HEK293 (cell line): Measurements from ENCODE around the gene GPAM.

ENCODE experiments used
- CTCF ChIA-PET: fragments of 350-600 bp; formaldehyde crosslinking; extraction: SDS; loops from one replicate; lab custom pipeline; 2021; ENCODE audit warnings: antibody characterized with exemption; lab: Yijun Ruan, JAX
- POLR2A ChIA-PET: fragments of 300-600 bp; formaldehyde crosslinking; extraction: SDS; loops from one replicate; lab custom pipeline; 2020; ENCODE audit warnings: antibody characterized with exemption, inconsistent platforms; lab: Yijun Ruan, JAX
- H3K27ac ChIP-seq: fragments of 200-500 bp; sonication (Bioruptor generic); 2 replicates; pipeline ENCODE4 v1.5.1; 2014; ENCODE audit warnings: low read depth, low read length, control low read depth, inconsistent platforms; ENCODE audit errors: extremely low read depth
- H3K36me3 ChIP-seq, 2 experiments: fragments of 200-500 bp in 1 of 2; sonication (Bioruptor generic) in 1 of 2; 1 replicate in 1 of 2; 2 replicates in 1 of 2; pipeline ENCODE4 v1.5.1; 2014 to 2017; ENCODE audit warnings: inconsistent platforms in 2 of 2, low read length in 2 of 2; ENCODE audit not compliant: control insufficient read depth in 2 of 2, insufficient read depth in 1 of 2
- H3K4me1 ChIP-seq: fragments of 200-500 bp; sonication (Bioruptor generic); 2 replicates; pipeline ENCODE4 v1.5.1; 2014; ENCODE audit warnings: mild to moderate bottlenecking, low read length, inconsistent platforms; ENCODE audit not compliant: control insufficient read depth, insufficient read depth
- H3K4me3 ChIP-seq: 2 replicates; pipeline ENCODE4 v1.5.1; 2011; ENCODE audit warnings: low read depth, mild to moderate bottlenecking, control low read depth, low read length, moderate library complexity
- H3K9me3 ChIP-seq: fragments of 200-500 bp; sonication (Bioruptor generic); 2 replicates; pipeline ENCODE4 v1.5.1; 2014; ENCODE audit warnings: low read depth, low read length, inconsistent platforms; ENCODE audit not compliant: control insufficient read depth, insufficient read depth
- BCL6B ChIP-seq: fragments of 450-650 bp; formaldehyde crosslinking; IDR thresholded peaks from 2 replicates; pipeline ENCODE4 v1.5.1; 2017; ENCODE audit warnings: missing biosample characterization, missing genetic modification characterization
- KLF8 ChIP-seq: fragments of 450-650 bp; formaldehyde crosslinking; IDR thresholded peaks from 2 replicates; pipeline ENCODE4 v1.5.1; 2016; ENCODE audit warnings: missing biosample characterization, missing genetic modification characterization
- SCRT1 ChIP-seq: fragments of 450-650 bp; formaldehyde crosslinking; IDR thresholded peaks from 2 replicates; pipeline ENCODE4 v1.5.1; 2016; ENCODE audit warnings: missing biosample characterization, missing genetic modification characterization, borderline replicate concordance
- SP3 ChIP-seq: fragments of 450-650 bp; formaldehyde crosslinking; IDR thresholded peaks from 2 replicates; pipeline ENCODE4 v1.5.1; 2016; ENCODE audit warnings: missing biosample characterization, missing genetic modification characterization
- ZBTB1 ChIP-seq: fragments of 450-650 bp; formaldehyde crosslinking; IDR thresholded peaks from 2 replicates; pipeline ENCODE4 v1.5.1; 2016; ENCODE audit warnings: missing biosample characterization, missing genetic modification characterization
- ZBTB20 ChIP-seq: fragments of 450-650 bp; formaldehyde crosslinking; IDR thresholded peaks from 2 replicates; pipeline ENCODE4 v1.5.1; 2016; ENCODE audit warnings: missing biosample characterization, missing genetic modification characterization
- ZFHX2 ChIP-seq: fragments of 450-650 bp; formaldehyde crosslinking; conservative IDR thresholded peaks from 2 replicates; pipeline ENCODE4 v1.5.1; 2016; ENCODE audit warnings: missing biosample characterization, missing genetic modification characterization
- ZFP37 ChIP-seq: fragments of 450-650 bp; formaldehyde crosslinking; IDR thresholded peaks from 2 replicates; pipeline ENCODE4 v1.5.1; 2016; ENCODE audit warnings: missing biosample characterization, missing genetic modification characterization
- ZIC2 ChIP-seq: fragments of 450-650 bp; formaldehyde crosslinking; IDR thresholded peaks from 2 replicates; pipeline ENCODE4 v1.5.1; 2016; ENCODE audit warnings: missing biosample characterization, missing genetic modification characterization
- ZNF140 ChIP-seq: fragments of 450-650 bp; formaldehyde crosslinking; IDR thresholded peaks from 2 replicates; pipeline ENCODE4 v1.5.1; 2016; ENCODE audit warnings: missing biosample characterization, missing genetic modification characterization
- ZNF18 ChIP-seq: fragments of 450-650 bp; formaldehyde crosslinking; IDR thresholded peaks from 2 replicates; pipeline ENCODE4 v1.5.1; 2016; ENCODE audit warnings: missing biosample characterization, missing genetic modification characterization
- ZNF23 ChIP-seq: fragments of 450-650 bp; formaldehyde crosslinking; IDR thresholded peaks from 2 replicates; pipeline ENCODE4 v1.5.1; 2016; ENCODE audit warnings: missing biosample characterization, missing genetic modification characterization, borderline replicate concordance
- ZNF239 ChIP-seq: fragments of 450-650 bp; formaldehyde crosslinking; IDR thresholded peaks from 2 replicates; pipeline ENCODE4 v1.5.1; 2016; ENCODE audit warnings: missing biosample characterization, missing genetic modification characterization
- ZNF324 ChIP-seq: fragments of 450-650 bp; formaldehyde crosslinking; IDR thresholded peaks from 2 replicates; pipeline ENCODE4 v1.5.1; 2016; ENCODE audit warnings: missing biosample characterization, missing genetic modification characterization
- ZNF416 ChIP-seq: fragments of 450-650 bp; formaldehyde crosslinking; IDR thresholded peaks from 2 replicates; pipeline ENCODE4 v1.5.1; 2016; ENCODE audit warnings: missing biosample characterization, missing genetic modification characterization
- ZNF48 ChIP-seq: fragments of 450-650 bp; formaldehyde crosslinking; IDR thresholded peaks from 2 replicates; pipeline ENCODE4 v1.5.1; 2016; ENCODE audit warnings: missing biosample characterization, missing genetic modification characterization
- ZNF585B ChIP-seq: fragments of 450-650 bp; formaldehyde crosslinking; IDR thresholded peaks from 2 replicates; pipeline ENCODE4 v1.5.1; 2016; ENCODE audit warnings: missing biosample characterization, missing genetic modification characterization
- ZNF660 ChIP-seq: fragments of 450-650 bp; IDR thresholded peaks from 2 replicates; pipeline ENCODE4 v1.5.1; 2018; ENCODE audit warnings: missing biosample characterization, mild to moderate bottlenecking, missing genetic modification characterization
- ZNF747 ChIP-seq: fragments of 450-650 bp; formaldehyde crosslinking; IDR thresholded peaks from 2 replicates; pipeline ENCODE4 v1.5.1; 2016; ENCODE audit warnings: missing biosample characterization, missing genetic modification characterization
- ZXDB ChIP-seq: fragments of 450-650 bp; formaldehyde crosslinking; IDR thresholded peaks from 2 replicates; pipeline ENCODE4 v1.5.1; 2016; ENCODE audit warnings: missing biosample characterization, missing genetic modification characterization
- TF ChIP-seq, protein P1 (sequence below): fragments of 450-650 bp; formaldehyde crosslinking; IDR thresholded peaks from 2 replicates; pipeline ENCODE4 v1.5.1; 2016; ENCODE audit warnings: missing biosample characterization, missing genetic modification characterization, borderline replicate concordance
- TF ChIP-seq, protein P2 (sequence below): fragments of 450-650 bp; formaldehyde crosslinking; optimal IDR thresholded peaks from 2 replicates; pipeline ENCODE3; 2016; ENCODE audit warnings: missing biosample characterization, mild to moderate bottlenecking, missing genetic modification characterization
- TF ChIP-seq, protein P3 (sequence below): fragments of 450-650 bp; formaldehyde crosslinking; IDR thresholded peaks from 2 replicates; pipeline ENCODE4 v1.5.1; 2016; ENCODE audit warnings: missing biosample characterization, missing genetic modification characterization
- TF ChIP-seq, protein P4 (sequence below): fragments of 450-650 bp; formaldehyde crosslinking; IDR thresholded peaks from 2 replicates; pipeline ENCODE4 v1.5.1; 2016; ENCODE audit warnings: missing biosample characterization, missing genetic modification characterization
- TF ChIP-seq, protein P5 (sequence below): fragments of 450-650 bp; formaldehyde crosslinking; IDR thresholded peaks from 2 replicates; pipeline ENCODE4 v1.5.1; 2016; ENCODE audit warnings: missing biosample characterization, missing genetic modification characterization, borderline replicate concordance

GPAM gene

DNA sequence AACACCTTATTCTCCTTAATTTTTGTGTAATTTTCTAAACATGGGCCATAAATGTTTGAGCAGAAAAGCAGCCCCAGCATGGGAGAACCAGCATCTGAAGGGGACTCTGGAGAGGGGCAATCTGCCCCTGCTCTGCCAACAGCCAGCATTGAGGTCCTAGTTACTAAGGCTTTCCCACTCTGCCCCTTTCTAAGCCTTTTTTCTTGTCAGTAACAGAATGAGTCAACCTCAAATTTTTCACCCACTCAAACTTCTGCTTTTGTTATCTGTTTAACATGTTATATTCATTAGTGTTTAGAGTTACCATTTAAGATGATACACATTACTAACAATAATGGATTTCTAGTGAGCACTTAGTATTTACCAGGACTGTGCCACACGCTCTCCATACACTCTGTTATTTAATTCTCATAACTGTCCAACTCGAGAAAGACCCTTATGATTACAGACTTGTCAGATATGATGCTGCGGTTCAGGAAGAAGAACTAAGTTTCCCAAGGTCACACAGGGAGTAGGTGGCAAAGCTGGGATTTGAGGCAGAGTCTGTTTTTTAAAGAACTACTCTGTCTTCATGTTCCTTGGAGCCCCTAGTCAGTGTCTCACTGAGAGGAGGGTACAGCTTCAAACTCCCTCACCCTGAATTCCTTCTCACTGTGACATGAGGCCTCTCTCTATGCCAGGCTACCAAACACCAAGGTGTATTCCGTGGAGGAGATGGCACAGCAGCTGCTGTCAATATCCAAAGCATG lies 19.9 kb upstream of the GPAM start (continued):
- TF ChIP-seq, protein P1, sequence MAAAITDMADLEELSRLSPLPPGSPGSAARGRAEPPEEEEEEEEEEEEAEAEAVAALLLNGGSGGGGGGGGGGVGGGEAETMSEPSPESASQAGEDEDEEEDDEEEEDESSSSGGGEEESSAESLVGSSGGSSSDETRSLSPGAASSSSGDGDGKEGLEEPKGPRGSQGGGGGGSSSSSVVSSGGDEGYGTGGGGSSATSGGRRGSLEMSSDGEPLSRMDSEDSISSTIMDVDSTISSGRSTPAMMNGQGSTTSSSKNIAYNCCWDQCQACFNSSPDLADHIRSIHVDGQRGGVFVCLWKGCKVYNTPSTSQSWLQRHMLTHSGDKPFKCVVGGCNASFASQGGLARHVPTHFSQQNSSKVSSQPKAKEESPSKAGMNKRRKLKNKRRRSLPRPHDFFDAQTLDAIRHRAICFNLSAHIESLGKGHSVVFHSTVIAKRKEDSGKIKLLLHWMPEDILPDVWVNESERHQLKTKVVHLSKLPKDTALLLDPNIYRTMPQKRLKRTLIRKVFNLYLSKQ (tag by site-specific recombination) = no peak
- no peak for TF ChIP-seq ZIC2
- no peak for TF ChIP-seq ZFHX2
- TF ChIP-seq BCL6B (tag by site-specific recombination) = no peak
- TF ChIP-seq ZNF747 (tag by site-specific recombination) = no peak
- no peak for TF ChIP-seq ZNF18 (tag by site-specific recombination)
- TF ChIP-seq ZNF585B = no peak
- TF ChIP-seq, protein P2, sequence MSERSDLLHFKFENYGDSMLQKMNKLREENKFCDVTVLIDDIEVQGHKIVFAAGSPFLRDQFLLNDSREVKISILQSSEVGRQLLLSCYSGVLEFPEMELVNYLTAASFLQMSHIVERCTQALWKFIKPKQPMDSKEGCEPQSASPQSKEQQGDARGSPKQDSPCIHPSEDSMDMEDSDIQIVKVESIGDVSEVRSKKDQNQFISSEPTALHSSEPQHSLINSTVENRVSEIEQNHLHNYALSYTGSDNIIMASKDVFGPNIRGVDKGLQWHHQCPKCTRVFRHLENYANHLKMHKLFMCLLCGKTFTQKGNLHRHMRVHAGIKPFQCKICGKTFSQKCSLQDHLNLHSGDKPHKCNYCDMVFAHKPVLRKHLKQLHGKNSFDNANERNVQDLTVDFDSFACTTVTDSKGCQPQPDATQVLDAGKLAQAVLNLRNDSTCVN (tag by site-specific recombination) = no peak
- no peak for TF ChIP-seq SP3 (tag by site-specific recombination)
- no peak for TF ChIP-seq ZNF660 (tag by site-specific recombination)
- no peak for TF ChIP-seq ZXDB (tag by site-specific recombination)
- TF ChIP-seq ZNF48 (tag by site-specific recombination) = no peak
- no peak for TF ChIP-seq ZBTB1 (tag by site-specific recombination)

DNA sequence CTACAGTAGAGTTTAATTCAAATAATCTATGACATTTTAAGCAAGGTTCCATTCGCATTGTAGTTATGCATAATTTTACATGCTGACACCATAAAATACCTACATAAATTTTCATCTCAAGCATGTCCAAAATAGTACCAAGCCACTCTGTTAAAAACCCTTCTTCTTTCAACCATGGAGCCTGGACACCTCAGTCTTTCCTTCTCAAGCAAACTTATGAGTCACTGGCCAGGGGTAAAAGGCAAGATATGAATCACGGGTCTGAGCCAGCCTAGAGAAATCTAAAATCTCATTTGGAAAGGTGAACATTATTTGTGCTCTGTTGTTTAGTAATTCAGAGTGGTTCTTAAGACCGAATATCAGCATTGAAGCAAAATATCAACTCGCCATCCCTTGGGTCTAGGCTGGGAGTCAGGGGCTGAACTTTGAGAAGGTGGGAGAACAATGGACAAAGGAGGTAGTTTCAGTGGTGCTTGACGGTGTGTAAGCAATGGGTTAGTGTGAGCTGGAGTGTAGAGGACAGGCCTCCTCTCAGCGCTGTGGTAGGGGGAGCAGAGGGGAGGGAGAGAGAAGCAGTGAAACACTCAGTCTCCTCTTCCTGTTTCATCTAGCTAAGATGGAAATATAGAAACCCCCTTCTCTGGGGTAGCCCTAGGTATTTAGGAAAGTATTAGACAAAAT lies 19.1 kb upstream of the GPAM start:
- no peak overlapping the region for H3K27ac ChIP-seq
- H3K9me3 ChIP-seq = no peaks in the 10 kb centered on the region
- POLR2A ChIA-PET = no interaction called here
- H3K4me3 ChIP-seq = no peak overlapping the region
- CTCF ChIA-PET = no interaction called here
- H3K36me3 ChIP-seq = no peaks in the 10 kb centered on the region
- H3K4me1 ChIP-seq = no peaks in the 10 kb centered on the region
- TF ChIP-seq ZNF324 (tag by site-specific recombination) (no peak), SCRT1 (tag by site-specific recombination) (no peak), ZNF140 (tag by site-specific recombination) (no peak), ZNF23 (no peak), ZNF416 (tag by site-specific recombination) (no peak), ZBTB20 (tag by site-specific recombination) (no peak), ZNF239 (no peak), KLF8 (tag by site-specific recombination) (no peak), ZFP37 (tag by site-specific recombination) (no peak)
- TF ChIP-seq, protein P3, sequence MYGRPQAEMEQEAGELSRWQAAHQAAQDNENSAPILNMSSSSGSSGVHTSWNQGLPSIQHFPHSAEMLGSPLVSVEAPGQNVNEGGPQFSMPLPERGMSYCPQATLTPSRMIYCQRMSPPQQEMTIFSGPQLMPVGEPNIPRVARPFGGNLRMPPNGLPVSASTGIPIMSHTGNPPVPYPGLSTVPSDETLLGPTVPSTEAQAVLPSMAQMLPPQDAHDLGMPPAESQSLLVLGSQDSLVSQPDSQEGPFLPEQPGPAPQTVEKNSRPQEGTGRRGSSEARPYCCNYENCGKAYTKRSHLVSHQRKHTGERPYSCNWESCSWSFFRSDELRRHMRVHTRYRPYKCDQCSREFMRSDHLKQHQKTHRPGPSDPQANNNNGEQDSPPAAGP (tag by site-specific recombination) = no peak
- TF ChIP-seq, protein P4, sequence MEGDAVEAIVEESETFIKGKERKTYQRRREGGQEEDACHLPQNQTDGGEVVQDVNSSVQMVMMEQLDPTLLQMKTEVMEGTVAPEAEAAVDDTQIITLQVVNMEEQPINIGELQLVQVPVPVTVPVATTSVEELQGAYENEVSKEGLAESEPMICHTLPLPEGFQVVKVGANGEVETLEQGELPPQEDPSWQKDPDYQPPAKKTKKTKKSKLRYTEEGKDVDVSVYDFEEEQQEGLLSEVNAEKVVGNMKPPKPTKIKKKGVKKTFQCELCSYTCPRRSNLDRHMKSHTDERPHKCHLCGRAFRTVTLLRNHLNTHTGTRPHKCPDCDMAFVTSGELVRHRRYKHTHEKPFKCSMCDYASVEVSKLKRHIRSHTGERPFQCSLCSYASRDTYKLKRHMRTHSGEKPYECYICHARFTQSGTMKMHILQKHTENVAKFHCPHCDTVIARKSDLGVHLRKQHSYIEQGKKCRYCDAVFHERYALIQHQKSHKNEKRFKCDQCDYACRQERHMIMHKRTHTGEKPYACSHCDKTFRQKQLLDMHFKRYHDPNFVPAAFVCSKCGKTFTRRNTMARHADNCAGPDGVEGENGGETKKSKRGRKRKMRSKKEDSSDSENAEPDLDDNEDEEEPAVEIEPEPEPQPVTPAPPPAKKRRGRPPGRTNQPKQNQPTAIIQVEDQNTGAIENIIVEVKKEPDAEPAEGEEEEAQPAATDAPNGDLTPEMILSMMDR (tag by site-specific recombination) = no peak
- TF ChIP-seq, protein P5, sequence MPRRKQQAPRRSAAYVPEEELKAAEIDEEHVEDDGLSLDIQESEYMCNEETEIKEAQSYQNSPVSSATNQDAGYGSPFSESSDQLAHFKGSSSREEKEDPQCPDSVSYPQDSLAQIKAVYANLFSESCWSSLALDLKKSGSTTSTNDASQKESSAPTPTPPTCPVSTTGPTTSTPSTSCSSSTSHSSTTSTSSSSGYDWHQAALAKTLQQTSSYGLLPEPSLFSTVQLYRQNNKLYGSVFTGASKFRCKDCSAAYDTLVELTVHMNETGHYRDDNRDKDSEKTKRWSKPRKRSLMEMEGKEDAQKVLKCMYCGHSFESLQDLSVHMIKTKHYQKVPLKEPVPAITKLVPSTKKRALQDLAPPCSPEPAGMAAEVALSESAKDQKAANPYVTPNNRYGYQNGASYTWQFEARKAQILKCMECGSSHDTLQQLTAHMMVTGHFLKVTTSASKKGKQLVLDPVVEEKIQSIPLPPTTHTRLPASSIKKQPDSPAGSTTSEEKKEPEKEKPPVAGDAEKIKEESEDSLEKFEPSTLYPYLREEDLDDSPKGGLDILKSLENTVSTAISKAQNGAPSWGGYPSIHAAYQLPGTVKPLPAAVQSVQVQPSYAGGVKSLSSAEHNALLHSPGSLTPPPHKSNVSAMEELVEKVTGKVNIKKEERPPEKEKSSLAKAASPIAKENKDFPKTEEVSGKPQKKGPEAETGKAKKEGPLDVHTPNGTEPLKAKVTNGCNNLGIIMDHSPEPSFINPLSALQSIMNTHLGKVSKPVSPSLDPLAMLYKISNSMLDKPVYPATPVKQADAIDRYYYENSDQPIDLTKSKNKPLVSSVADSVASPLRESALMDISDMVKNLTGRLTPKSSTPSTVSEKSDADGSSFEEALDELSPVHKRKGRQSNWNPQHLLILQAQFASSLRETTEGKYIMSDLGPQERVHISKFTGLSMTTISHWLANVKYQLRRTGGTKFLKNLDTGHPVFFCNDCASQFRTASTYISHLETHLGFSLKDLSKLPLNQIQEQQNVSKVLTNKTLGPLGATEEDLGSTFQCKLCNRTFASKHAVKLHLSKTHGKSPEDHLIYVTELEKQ = no peak
